KOPT-K1 (cell line): ENCODE data around the gene ARAP1.

ENCODE experiments used
- H3K27ac ChIP-seq: fragments of 200-600 bp; sonication (generic); 2 replicates; pipeline ENCODE4 v1.5.1; 2016; ENCODE audit warnings: antibody characterized with exemption, mild to moderate bottlenecking, low read depth, low read length; ENCODE audit not compliant: poor library complexity, severe bottlenecking
- H3K36me3 ChIP-seq: fragments of 200-600 bp; sonication (generic); 2 replicates; pipeline ENCODE4 v1.5.1; 2017; ENCODE audit warnings: antibody characterized with exemption, mild to moderate bottlenecking, low read length, moderate library complexity; ENCODE audit not compliant: insufficient read depth
- H3K9me3 ChIP-seq: fragments of 200-600 bp; sonication (generic); 2 replicates; pipeline ENCODE4 v1.5.1; 2017; ENCODE audit warnings: antibody characterized with exemption, low read length, mild to moderate bottlenecking; ENCODE audit not compliant: insufficient read depth, poor library complexity, severe bottlenecking

ARAP1 gene

GRCh38 chr11:72688486-72688885, 63.7 kb downstream of the ARAP1 start:
- peaks cover 89% of the 10 kb centered on the region for H3K36me3 ChIP-seq
- H3K9me3 ChIP-seq = no peaks in the 10 kb centered on the region

GRCh38 chr11:72687326-72687725, 64.9 kb downstream of the ARAP1 start:
- peaks cover 82% of the 10 kb centered on the region for H3K36me3 ChIP-seq
- no peak overlapping the region for H3K27ac ChIP-seq
- H3K9me3 ChIP-seq = no peaks in the 10 kb centered on the region

More at GRCh38 chr11:72688486-72688885, 63.7 kb downstream of the ARAP1 start:
- no peak overlapping the region for H3K27ac ChIP-seq

GRCh38 chr11:72686639-72687220, 65.5 kb downstream of the ARAP1 start:
- Histone ChIP-seq H3K27ac (no peak overlapping the region), H3K9me3 (no peaks in the 10 kb centered on the region), H3K36me3 (peaks cover 76% of the 10 kb centered on the region)

GRCh38 chr11:72685560-72686480, 66.4 kb downstream of the ARAP1 start:
- Histone ChIP-seq H3K9me3 (no peaks in the 10 kb centered on the region), H3K27ac (no peak overlapping the region), H3K36me3 (peaks cover 67% of the 10 kb centered on the region)

- peaks cover 54% of the 10 kb centered on the region for H3K36me3 ChIP-seq
- H3K27ac ChIP-seq = no peak overlapping the region
- no peaks in the 10 kb centered on the region for H3K9me3 ChIP-seq
These were observed 67.8 kb downstream of the ARAP1 start for GRCh38 chr11:72684236-72684912.

- peaks cover 52% of the 10 kb centered on the region for H3K36me3 ChIP-seq
- no peak overlapping the region for H3K27ac ChIP-seq
- no peaks in the 10 kb centered on the region for H3K9me3 ChIP-seq
These were observed 68.4 kb downstream of the ARAP1 start for GRCh38 chr11:72683782-72684200.

- H3K9me3 ChIP-seq = no peaks in the 10 kb centered on the region
- peaks cover 42% of the 10 kb centered on the region for H3K36me3 ChIP-seq
These were observed 69.4 kb downstream of the ARAP1 start for GRCh38 chr11:72682858-72683243.

GRCh38 chr11:72682238-72682857, 69.9 kb downstream of the ARAP1 start:
- Histone ChIP-seq H3K9me3 (no peaks in the 10 kb centered on the region), H3K27ac (no peak overlapping the region), H3K36me3 (peaks cover 37% of the 10 kb centered on the region)

More at GRCh38 chr11:72682858-72683243, 69.4 kb downstream of the ARAP1 start:
- H3K27ac ChIP-seq = no peak overlapping the region

GRCh38 chr11:72681226-72682153, 70.7 kb downstream of the ARAP1 start:
- peaks cover 29% of the 10 kb centered on the region for H3K36me3 ChIP-seq
- H3K27ac ChIP-seq = no peak overlapping the region
- H3K9me3 ChIP-seq = no peaks in the 10 kb centered on the region

- no peak overlapping the region for H3K27ac ChIP-seq
- peaks cover 27% of the 10 kb centered on the region for H3K36me3 ChIP-seq
- H3K9me3 ChIP-seq = no peaks in the 10 kb centered on the region
These were observed 71.5 kb downstream of the ARAP1 start for GRCh38 chr11:72680624-72681158.

- Histone ChIP-seq H3K27ac (no peak overlapping the region), H3K36me3 (peaks cover 19% of the 10 kb centered on the region), H3K9me3 (no peaks in the 10 kb centered on the region)
These were observed 72.3 kb downstream of the ARAP1 start for GRCh38 chr11:72679869-72680268.

GRCh38 chr11:72678524-72678923, 73.7 kb downstream of the ARAP1 start:
- Histone ChIP-seq H3K9me3 (no peaks in the 10 kb centered on the region), H3K27ac (no peak overlapping the region), H3K36me3 (0 out of 2 replicates have a peak, but pooled peaks cover 6% of the 10 kb centered on the region)

- no peak overlapping the region for H3K27ac ChIP-seq
- no peaks in the 10 kb centered on the region for H3K36me3 ChIP-seq
- H3K9me3 ChIP-seq = no peaks in the 10 kb centered on the region
These were observed 75.3 kb downstream of the ARAP1 start for GRCh38 chr11:72676861-72677341.

- H3K36me3 ChIP-seq = no peaks in the 10 kb centered on the region
- H3K27ac ChIP-seq = no peak overlapping the region
- H3K9me3 ChIP-seq = no peaks in the 10 kb centered on the region
These were observed 77.0 kb downstream of the ARAP1 start for GRCh38 chr11:72675221-72675620.
